HG03457 (cell line): ENCODE data around the gene SUGP1.
"Not testable (repeated sequence)": the region's sequence is repeated elsewhere in the genome, so short reads cannot be mapped to it uniquely, and the experiment has no call there.

ENCODE experiments used
- ATAC-seq: cut with Tn5 transposase; IDR thresholded peaks from one replicate; pipeline ENCODE4 v1.9.1; 2021; ENCODE audit warnings: moderate number of reproducible peaks; ENCODE audit not compliant: unreplicated experiment

SUGP1 gene, protein sequence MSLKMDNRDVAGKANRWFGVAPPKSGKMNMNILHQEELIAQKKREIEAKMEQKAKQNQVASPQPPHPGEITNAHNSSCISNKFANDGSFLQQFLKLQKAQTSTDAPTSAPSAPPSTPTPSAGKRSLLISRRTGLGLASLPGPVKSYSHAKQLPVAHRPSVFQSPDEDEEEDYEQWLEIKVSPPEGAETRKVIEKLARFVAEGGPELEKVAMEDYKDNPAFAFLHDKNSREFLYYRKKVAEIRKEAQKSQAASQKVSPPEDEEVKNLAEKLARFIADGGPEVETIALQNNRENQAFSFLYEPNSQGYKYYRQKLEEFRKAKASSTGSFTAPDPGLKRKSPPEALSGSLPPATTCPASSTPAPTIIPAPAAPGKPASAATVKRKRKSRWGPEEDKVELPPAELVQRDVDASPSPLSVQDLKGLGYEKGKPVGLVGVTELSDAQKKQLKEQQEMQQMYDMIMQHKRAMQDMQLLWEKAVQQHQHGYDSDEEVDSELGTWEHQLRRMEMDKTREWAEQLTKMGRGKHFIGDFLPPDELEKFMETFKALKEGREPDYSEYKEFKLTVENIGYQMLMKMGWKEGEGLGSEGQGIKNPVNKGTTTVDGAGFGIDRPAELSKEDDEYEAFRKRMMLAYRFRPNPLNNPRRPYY

DNA sequence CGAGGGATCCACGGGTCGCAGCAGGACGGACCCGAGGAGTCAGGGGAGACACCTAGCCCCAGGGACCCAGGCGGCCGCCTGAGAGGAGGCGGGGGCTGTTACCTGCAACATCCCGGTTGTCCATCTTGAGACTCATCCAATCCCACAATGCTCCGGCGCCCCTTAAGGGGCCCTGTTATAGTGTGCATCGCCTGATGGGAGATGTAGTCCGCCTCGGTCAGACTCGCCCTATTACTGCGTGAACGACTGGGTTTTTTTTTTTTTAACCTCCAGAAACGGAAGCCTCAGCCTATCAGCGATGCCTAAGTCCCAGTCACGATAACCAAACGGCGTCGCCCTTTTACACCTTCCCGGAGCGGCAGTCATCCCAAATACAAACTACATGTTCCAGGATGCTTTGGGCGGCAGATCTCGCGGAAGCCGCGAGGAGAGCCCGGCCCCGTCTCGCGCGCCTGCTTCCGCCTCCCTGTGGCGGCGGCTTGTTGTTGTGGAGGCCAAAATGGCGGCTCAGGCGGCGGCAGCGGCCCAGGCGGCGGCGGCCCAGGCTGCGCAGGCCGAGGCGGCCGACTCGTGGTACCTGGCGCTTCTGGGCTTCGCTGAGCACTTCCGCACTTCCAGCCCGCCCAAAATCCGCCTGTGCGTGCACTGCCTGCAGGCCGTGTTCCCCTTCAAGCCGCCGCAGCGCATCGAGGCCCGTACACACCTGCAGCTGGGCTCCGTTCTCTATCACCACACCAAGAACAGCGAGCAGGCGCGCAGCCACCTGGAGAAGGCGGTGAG, at the start of gene SUGP1, which contains the start of gene MAU2:
Gene SUGP1 (minus strand): TSS at position 149 of the 780 bp plus-strand sequence. CDS start 13 bp downstream, at position 136.
Gene MAU2 (plus strand): TSS at position 469 of the 780 bp plus-strand sequence. CDS start 31 bp downstream, at position 500.
- peak; percentile 83 for ATAC-seq

DNA sequence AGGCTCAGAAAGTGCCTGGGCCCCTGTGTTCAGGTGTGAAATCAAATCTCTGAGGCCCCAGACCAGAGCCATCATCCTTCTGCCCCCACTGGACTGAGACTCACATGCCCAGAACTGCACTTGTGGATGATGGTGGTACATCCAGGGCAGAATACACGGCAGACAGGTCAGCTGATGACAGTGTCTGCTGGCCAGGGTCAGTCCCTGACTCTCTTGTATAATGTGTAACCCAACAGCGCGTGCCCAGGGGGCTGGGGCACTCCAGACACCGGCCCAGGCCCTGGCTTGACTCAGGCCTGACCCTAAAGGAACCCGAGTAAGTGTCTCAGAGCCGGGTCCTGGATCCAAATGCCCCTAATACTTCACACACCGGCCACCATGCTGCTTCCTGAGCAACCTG, 47.8 kb upstream of the SUGP1 start:
- no peak for ATAC-seq

DNA sequence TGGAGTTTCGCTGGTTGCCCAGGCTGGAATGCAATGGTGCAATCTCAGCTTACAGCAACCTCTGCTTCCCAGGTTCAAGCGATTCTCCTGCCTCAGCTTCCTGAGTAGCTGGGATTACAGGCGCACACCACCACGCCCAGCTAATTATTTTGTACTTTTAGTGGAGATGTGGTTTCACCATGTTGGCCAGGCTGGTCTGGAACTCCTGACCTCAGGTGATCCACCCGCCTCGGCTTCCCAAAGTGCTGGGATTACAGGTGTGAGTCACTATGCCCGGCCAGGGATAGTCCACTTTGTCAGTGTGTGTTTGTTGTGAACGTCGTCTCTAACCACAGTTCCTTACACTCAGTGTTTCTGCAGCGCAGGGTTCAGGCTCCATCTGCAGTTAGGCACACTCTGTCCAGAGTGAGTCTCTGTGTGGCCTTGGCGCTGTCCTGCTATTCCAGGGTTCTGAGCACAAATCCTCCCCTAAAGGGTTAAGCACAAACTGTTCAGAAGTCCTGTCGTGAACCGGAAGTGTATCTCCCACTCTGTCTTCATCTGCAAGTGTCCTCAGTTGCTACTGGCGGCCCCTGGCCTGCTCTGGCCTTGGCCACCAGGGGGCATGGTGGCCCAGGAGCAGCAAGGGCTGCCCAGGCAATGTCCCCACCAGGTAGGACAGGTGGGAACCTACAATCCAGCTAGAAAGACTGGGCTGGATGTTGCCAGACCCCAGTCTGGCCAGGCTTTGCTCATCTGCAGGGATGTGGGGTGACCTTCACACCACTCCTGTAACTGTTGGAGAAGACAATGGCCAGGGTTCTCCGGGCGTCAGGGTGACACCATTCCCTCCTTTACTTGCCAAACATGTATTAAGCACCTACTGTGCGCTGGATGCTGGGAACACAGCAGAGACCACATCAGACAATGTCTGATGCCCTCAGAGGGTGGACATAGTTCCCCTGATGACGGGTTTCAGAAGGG, 46.4 kb upstream of the SUGP1 start:
- no peak for ATAC-seq

DNA sequence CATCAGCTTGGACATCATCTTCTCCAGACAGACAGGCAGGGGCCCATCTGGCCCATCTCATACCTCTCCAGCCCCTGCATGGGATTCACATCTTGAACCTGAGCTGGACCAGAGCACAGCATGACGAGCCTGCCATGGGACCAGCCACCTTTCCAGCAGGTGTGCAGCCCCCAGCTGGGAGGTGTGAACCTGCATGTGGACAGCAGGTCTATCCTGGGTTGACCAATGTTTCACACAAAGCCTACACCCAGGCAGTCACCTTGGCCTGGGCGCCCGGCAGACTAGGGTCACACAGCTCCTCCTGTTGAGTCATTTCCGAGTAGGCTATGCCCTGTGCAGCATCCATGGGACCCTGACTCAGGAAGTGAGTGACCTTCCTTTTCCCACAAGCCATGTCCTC, 41.8 kb upstream of the SUGP1 start:
- ATAC-seq = no peak

DNA sequence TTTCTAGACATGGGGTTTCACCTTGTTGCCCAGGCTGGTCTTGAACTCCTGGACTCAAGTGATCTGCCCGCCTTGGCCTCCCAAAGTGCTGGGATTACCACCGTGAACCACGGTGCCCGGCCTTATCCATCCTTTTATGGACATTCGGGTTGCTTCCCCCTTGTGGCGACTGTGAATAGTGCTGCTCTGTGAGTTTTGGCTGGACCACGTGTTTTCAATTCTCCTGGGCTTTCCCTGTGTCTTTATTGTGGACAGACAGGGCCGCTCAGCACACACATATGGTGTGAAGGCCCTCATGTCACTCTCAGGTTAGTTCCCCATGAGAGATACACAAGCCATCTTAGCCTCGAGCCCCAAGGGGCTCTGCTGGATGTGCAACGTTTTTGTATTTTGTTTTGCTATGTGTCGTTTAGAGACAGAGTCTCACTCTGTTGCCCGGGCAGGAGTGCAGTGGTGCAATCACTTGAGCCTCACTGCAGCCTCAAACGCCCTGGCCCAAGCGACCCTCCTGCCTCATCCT, 40.8 kb upstream of the SUGP1 start:
- ATAC-seq = no peak

DNA sequence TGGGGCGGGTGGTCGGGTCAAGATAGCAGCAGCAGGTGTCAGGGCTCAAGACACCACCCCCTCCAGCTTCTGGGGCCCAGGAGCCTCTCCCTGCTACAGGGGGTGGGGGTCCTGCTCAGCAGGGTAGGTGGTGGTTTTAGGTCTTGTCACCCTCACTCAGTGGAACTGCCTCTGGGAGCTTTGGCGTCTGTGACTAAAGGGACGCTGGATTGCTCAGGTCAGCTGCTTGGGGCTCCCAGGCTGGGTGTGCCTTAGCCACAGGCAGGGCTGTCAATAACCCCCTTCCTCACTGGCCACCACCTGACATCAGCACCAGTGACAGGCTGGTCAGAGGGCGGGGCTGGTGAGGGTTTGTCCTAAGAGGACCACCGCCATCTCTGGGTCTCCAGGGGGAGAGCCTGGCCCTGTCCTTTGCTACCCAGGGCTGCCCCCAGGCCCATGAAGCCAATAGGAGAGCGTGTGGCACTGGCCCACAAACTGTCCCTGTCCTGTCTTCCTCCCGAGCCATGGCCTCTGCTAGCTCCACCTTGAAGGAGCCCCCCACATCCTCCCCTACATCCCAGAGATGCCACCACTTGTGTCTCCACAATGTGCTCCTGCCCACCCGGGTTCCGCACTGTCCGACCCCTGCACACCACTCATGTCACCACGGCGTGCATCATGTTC, 36.7 kb upstream of the SUGP1 start:
- no peak for ATAC-seq

DNA sequence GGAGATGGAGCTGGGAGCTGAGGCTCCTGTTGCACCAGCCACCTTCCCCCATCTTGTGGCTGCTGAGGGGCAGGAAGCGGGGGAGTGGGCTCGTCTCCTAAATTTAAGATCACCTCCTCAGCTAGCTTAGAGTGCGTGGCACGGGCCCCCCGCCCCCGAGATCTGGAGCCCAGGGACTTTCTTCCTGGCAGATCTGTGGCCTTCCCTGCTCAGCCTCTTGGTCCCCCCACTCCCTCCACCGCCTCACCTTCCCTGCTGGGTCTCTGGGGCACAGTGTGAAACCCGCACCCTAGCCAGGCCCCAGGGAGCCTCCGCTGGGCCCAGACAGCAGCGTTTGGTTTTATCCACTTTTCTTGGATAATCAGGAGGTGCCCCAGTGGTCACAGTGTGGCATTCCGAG, 36.2 kb upstream of the SUGP1 start:
- ATAC-seq = no peak

DNA sequence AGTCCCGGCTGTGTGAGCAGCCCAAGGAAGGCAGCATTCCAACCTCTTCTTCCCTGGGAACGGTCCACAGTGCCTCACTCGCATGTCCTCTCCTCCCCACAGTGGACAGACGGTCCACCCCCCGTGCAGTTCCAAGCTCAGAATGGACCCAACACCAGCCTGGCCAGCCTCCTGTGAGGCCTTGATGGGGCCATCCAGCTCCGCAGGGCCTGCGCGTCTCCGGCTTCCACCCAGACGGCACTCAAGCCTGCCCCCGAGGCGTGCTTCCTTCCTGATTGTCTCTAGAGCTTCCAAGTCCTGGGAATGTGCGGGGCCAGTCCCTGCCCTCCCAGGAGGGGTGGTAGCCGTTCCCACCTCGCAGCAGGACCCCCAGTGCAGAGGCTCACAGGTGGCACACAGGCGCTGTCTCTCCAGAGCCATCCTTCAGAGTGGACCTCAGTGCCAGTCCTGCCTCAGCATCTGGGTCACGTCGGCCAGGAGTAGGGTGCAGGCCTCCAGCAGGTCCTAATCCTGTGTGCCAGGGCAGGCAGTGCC, 35.4 kb upstream of the SUGP1 start:
- no peak for ATAC-seq

DNA sequence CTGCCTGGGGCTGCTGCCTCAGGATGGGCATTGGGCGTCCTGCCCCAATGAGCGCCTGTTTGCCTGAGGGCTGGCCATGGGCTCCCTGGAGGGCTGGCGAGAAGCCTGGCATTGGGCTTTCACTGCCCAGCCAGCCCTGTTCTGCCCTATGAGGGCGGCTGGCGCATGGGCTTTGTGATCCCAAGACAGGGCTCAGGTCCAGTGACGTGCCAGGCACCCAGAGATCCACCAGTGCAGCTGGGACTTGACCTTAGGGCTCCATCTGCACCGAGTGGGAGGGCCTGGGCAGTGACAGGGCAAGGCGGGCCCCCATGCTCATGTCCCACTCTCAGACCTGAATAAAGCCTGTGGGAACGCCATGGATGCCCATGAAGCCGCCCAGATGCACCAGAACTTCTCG, 34.6 kb upstream of the SUGP1 start:
- ATAC-seq = no peak

DNA sequence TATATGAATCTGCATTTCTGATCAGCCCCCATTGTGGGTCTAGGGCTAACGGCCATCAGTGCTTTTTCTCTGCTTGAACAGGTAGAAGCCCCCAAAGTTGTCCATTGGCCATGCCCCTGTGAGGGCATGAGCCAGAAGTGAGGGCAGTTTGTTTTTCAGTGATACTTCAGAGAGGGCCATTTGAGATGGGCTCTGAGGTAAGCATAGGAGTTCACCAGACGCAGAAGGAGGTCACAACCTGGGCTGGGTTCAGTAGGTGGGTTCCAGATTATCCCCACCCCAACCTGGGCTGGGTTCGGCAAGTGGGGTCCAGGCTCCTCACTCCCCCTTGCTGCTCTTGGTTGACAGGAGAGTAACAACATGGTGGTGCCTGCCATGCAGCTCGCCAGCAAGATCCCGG, 33.7 kb upstream of the SUGP1 start:
- ATAC-seq = no peak

DNA sequence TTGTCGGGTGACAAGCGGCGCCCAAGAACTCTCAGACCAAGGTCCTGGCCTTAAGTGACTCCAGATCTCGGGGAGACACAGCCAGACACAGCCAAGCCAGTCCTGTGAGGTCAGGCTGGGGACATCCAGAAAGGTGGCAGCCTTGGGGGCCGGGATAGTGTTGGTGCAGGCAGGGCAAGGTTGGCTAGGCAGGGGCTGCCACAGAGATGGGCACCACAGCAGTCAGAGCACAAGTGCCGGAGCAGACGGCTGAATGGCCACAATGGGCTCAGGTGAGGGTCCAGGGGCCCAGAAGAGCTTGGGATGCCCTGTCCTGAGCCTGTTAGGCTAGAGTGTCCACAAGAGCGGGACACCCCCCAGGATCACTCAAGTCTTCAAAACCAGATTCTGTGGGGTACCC, 32.5 kb upstream of the SUGP1 start:
- no peak for ATAC-seq

DNA sequence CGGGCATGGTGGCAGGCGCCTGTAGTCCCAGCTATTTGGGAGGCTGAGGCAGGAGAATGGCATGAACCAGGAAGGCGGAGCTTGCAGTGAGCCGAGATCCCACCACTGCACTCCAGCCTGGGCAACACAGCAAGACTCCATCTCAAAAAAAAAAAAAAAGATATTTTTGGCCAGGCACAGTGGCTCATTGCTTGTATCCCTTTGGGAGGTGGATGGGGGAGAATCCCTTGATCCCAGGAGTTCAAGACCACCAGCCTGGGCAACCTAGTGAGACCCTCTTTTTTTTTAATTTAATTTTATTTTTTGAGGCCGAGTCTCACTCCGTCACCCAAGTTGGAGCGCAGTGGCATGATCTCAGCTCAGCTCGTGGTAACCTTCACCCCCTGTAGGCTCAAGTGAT, 30.4 kb upstream of the SUGP1 start:
- ATAC-seq = not testable (repeated sequence)

DNA sequence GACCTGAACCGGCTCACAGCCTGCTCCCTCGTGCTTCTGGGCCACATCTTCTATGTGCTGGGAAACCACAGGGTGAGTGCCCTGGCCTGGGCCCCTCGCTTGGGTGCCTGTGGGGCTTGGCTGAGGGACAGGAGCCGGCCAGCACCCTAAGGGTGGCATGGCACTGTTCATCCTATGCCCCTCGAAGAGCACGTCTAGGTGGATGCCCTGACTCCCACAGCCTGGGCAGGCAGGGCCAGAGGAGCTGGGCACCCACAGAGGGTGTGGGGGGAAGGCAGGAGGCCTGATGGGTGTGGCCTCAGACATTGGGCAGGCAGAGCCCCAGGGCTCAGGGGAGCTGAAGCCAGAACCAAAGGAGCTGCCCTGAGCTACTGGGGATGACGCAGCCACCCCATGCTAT, 29.1 kb upstream of the SUGP1 start:
- no peak for ATAC-seq

DNA sequence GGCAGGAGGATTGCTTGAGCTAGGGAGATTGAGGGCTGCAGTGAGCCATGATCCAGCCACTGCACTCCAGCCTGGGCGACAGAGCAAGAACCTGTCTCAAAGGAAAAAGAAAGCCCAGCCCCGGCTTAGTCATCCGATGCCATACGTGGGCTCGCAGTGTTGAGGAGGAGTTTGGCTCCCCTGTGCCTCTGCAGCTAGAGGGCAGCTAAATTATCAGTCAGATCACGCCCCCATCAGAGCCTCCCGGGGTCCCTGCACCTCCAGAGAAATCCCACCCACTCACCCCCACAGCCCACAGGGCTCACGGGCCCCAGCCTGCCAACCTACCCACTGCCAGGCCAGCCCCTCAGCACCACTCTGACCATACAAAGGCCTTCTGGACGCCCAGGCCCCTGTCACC, 28.0 kb upstream of the SUGP1 start:
- ATAC-seq = no peak

DNA sequence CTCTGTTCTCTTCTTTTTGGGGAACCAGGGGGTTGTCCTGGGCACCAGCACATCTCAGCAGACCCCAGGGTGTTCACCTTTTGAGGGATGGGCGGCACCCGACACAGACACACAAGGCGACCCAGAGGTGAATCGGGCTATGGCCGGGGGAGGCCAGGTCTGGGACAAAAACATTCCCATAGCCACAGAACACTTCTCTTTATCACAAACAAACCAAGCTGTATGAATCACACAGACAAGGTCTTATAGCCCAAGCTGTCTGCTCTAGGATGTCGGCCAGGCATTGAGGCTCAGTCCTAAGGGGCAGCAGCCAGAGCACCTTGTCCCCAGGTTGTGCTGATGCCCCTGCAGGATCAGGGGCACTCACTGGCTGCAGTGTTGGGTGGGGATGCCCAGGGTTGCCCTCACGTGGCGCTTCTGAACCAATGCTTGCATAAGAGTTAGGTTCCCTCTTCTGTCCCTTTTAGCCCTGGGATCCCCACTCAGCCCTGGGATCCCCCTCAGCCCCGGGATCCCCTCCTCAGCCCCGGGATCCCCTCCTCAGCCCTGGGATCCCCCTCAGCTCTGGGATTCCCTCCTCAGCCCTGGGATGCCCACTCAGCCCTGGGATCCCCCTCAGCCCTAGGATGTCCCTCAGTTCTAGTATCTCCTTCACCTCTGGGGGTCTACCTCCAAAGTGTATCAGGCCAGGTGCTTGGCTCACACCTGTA, 27.2 kb upstream of the SUGP1 start:
- no peak for ATAC-seq

DNA sequence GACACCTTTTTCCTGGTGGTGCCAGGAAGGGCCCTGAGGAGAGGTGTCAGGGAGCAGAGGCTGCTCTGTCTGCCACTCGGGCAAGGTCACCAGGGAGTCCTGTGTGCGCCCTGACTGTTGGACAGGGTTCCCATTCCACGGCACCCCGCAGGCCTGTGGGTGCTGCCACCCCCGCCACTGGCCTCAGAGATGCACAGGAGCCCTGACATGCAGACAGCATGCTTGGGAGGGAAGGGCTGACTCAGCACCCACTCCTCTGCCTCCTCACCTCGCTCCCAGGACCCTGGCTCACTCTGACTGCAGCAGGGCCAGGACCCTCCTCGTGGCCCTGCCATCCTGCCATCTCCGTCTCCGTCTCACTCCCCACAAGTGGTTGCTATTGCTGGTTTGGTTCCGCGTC, 25.7 kb upstream of the SUGP1 start:
- ATAC-seq = no peak

DNA sequence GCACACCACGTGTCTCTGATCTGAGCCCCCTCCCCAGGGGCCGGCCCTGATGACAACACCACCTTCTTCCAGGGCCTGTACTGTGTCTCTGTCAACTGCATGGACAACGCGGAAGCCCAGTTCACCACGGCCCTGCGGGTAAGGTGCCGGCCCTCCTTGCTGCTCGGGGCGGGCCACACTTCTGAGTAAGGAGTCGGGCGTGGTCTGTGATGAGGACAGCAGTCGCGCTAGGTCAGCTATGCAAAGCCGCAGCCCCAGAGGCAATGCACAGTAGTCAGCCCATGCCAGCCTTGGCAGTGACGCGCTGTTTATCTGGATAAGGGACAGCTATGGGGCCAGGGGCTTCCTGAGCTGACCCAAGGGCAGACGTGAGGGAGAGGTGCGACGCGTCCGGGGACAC, 24.9 kb upstream of the SUGP1 start:
- ATAC-seq = no peak

DNA sequence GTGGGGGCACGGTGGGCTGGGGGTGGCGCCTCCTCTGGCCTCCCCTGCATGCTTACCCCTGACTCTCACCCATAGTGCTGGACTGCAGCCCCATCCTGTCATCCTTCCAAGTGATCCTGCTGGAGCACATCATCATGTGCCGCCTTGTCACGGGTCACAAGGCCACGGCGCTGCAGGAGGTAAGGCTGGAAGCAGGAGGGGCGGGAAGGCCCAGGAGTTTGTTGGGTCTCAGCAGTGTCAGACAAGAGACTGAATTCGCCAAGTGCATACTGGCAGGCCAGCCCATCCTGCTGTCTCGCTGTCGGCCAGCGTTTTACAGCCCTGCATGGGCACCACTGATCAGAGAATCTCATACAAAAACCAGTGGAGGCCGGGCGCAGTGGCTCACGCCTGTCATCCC, 23.5 kb upstream of the SUGP1 start:
- ATAC-seq = no peak

DNA sequence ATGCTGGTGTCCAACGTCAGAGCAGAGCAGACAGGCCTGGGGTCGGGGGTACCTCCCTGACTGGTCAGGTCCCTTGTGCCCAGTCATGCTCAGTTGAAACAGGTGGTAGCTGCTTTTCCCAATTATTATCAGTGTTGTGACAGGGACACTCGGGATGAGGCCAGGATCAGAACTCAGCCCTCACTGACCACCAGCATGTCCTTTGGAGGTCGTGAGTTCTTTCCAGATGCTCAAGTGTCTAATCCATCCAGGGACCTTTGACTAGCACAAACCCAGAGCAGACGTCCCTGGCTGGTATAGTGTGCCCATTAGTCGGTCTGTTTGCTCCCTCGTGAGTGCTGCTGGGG, 22.7 kb upstream of the SUGP1 start:
- ATAC-seq = no peak
